GM21825 (cell line): ENCODE measurements around the gene AP1G2.

ENCODE experiments used
- ATAC-seq: cut with Tn5 transposase; IDR thresholded peaks from one replicate; pipeline ENCODE4 v1.9.1; 2021; ENCODE audit warnings: mild to moderate bottlenecking, moderate library complexity; ENCODE audit not compliant: unreplicated experiment

The AP1G2 gene

DNA sequence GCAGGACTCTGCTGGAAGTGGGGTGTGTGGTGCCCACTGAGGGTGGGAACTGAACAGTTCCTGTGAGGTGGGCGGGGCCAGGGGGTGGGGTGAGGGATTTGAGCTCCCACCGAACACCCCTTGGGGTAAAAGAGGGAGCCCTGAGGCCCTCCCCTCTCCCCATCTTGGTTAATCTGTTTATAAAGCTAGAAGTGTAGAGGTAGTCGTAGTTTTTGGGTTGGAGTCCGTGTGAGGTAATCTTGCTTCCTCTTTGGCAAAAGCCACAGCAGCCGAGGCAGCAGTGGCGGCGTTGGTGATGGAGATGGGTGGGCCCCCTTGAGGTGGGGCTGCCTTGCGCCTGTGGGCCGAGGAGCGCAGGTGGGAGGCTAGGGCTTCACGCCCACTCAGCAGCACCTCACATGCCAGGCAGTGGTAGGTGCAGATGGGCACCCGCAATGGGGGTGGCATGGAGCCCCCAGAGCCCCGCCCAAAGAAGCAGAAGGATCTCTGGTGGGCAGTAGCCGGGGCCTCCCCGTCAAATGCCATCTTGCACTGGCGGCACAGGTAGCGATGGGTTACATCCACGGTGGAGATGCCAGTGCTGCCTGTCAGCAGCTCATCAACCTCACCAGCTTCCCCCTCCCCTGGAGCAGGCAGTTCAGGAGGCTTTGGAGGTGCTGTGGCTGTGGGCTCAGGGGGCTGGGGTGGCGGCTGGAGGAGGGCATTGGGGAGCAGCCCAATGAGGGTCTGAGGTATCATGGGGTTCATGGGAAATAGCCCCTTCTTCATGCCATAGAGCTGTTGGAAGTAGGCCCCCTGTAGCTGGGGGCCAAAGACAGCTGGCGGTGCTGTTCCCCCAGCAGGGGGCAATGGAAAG lies 45.6 kb downstream of the AP1G2 start:
- ATAC-seq = no peak

DNA sequence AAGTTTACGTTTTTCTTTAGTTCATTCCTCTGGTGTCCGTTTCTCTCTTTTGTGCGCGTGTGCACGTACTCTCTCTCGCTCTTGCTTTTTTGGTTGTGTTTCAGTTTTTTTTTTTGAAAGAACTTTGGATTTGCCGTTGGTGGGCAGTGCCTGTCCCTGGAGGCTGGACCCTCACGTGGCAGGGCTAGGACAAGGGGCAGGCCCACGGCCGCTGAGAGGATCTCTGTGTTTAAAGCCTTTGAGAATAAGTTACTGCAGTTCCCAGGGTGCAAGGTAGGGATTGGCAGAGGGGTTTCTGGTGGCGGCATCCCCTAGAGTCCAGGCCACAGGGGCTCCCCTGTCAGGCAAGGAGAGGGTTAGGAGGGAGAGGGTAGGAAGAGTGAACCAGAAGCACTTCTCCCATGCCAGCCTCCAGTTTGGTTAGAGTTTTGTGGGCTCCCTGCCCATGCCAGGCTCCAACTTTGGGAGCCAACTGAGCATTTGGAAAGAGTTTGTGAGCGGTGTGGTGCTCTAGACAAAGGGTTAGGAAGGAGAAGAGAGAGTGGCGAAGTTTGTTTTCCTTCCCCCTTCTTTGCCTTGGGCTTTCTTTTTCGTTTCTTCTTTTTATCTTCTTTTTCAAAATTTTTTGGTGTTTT lies 46.6 kb downstream of the AP1G2 start:
- no peak for ATAC-seq

- ATAC-seq = no peak
Observed at GRCh38 chr14:23518709-23519108, 48.9 kb downstream of the AP1G2 start.

DNA sequence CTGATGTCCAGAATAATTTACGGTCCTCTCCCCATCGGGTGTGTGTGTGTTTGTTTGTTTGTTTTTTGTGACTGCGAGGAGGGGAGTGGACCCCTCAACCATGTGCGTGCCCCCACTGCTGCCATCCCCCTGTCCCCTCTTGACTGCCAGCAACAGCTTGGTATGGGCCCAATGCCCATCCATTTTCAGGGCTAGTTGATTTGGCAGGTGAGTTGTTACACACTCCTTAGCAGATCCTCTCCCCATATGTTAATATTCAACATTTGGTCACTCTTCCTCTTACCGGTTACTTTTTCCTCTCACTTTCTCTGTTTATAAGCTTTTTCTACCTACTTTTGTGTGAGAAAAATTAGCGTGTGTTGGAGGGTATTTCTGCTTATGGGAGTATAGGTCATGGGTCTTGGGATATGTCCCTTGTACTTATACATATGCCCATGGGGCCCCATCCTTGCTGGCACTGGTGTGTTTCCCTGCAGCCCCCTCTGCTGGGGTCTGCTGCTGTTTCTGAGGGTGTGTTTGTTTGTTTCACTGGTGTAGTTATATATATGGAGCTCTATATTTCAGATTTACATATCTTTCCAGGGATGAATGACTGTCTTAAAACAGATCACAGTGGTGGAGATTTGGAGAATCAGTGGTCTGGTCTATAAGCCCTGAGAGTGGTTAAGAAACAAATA lies 49.8 kb downstream of the AP1G2 start:
- ATAC-seq = no peak

- ATAC-seq = no peak
Observed at GRCh38 chr14:23514644-23514957, 53.0 kb downstream of the AP1G2 start.

GRCh38 chr14:23513818-23514643 lies 53.6 kb downstream of the AP1G2 start:
- no peak for ATAC-seq

GRCh38 chr14:23513005-23513817 lies 54.4 kb downstream of the AP1G2 start:
- ATAC-seq = no peak

GRCh38 chr14:23512156-23512555 lies 55.4 kb downstream of the AP1G2 start:
- no peak for ATAC-seq
